Neural progenitor cell (in vitro differentiated cells): Measurements from ENCODE around the gene MRPL3. TPM values are rescaled to one million over a fixed set of nuclear protein-coding genes. Genes with fewer than 3 reads are reported as not detected.

Source experiments
- DNase-seq: peaks from one replicate; pipeline ENCODE4 v3.0.0-alpha.2; 2016; ENCODE audit warnings: low spot score
- H2AFZ ChIP-seq: fragments of 200-600 bp; sonication (generic); replicated peaks from 2 replicates; pipeline ENCODE4 v1.6.1; 2016; ENCODE audit warnings: antibody characterized with exemption
- H3F3A ChIP-seq: fragments of 200-600 bp; sonication (generic); 2 replicates; pipeline ENCODE4 v1.6.1; 2016; ENCODE audit warnings: antibody characterized with exemption, low read depth
- H3K27ac ChIP-seq: fragments of 200-600 bp; sonication (generic); 2 replicates; pipeline ENCODE4 v1.5.1; 2016; ENCODE audit warnings: mild to moderate bottlenecking
- H3K27me3 ChIP-seq: fragments of 200-600 bp; sonication (generic); 2 replicates; pipeline ENCODE4 v1.6.1; 2016; ENCODE audit warnings: mild to moderate bottlenecking, moderate library complexity
- H3K36me3 ChIP-seq: fragments of 200-600 bp; sonication (generic); 2 replicates; pipeline ENCODE4 v1.5.1; 2016
- H3K4me1 ChIP-seq: fragments of 200-600 bp; sonication (generic); 2 replicates; pipeline ENCODE4 v1.6.1; 2016; ENCODE audit warnings: mixed run types
- H3K4me2 ChIP-seq: fragments of 200-600 bp; sonication (generic); 2 replicates; pipeline ENCODE4 v1.6.1; 2016
- H3K4me3 ChIP-seq: fragments of 200-600 bp; sonication (generic); 2 replicates; pipeline ENCODE4 v1.5.1; 2016
- H3K79me2 ChIP-seq: fragments of 200-600 bp; sonication (generic); 2 replicates; pipeline ENCODE4 v1.6.1; 2016; ENCODE audit warnings: low read depth
- H3K9ac ChIP-seq: fragments of 200-600 bp; sonication (generic); 2 replicates; pipeline ENCODE4 v1.6.1; 2016
- H3K9me3 ChIP-seq: fragments of 200-600 bp; sonication (generic); 2 replicates; pipeline ENCODE4 v1.5.1; 2016; ENCODE audit warnings: low read depth
- H4K20me1 ChIP-seq: fragments of 200-600 bp; sonication (generic); 2 replicates; pipeline ENCODE4 v1.6.1; 2016; ENCODE audit warnings: low read depth
- H3K27ac Mint-ChIP-seq: 3 replicates; pipeline ENCODE4 v1.8.0; 2021; ENCODE audit warnings: mixed read lengths
- H3K27me3 Mint-ChIP-seq: 2 replicates; pipeline ENCODE4 v1.8.0; 2022; ENCODE audit warnings: low read depth, mild to moderate bottlenecking, inconsistent platforms, moderate library complexity, mixed read lengths; ENCODE audit not compliant: insufficient read depth
- H3K36me3 Mint-ChIP-seq: 3 replicates; pipeline ENCODE4 v1.8.0; 2021; ENCODE audit warnings: mixed read lengths
- H3K4me1 Mint-ChIP-seq: 3 replicates; pipeline ENCODE4 v1.8.0; 2021; ENCODE audit warnings: mixed read lengths
- H3K4me3 Mint-ChIP-seq: 3 replicates; pipeline ENCODE4 v1.8.0; 2021; ENCODE audit warnings: mild to moderate bottlenecking, moderate library complexity, mixed read lengths
- H3K9me3 Mint-ChIP-seq: 3 replicates; pipeline ENCODE4 v1.8.0; 2020; ENCODE audit warnings: mixed read lengths
- EZH2 ChIP-seq: fragments of 200-600 bp; sonication (generic); IDR thresholded peaks from 2 replicates; pipeline ENCODE4 v1.6.1; 2017; ENCODE audit warnings: antibody characterized with exemption, mild to moderate bottlenecking, moderate library complexity
- EZH2phosphoT487 ChIP-seq: fragments of 200-600 bp; sonication (generic); IDR thresholded peaks from 2 replicates; pipeline ENCODE4 v1.6.1; 2017; ENCODE audit warnings: antibody characterized with exemption
- total RNA-seq: library from RNA; depleted of rRNA; stranded (reverse); fragments of >200 nt; gene quantifications from 2 replicates; pipeline ENCODE4 v1.2.3, GENCODE V29; 2015; ENCODE audit warnings: low replicate concordance
- TF ChIP-seq, protein P1 (sequence below): fragments of 200-600 bp; sonication (generic); IDR thresholded peaks from 2 replicates; pipeline ENCODE4 v1.5.1; 2017; ENCODE audit warnings: antibody characterized with exemption, mild to moderate bottlenecking

MRPL3 gene
- total RNA-seq, 1 donor from 2014 or later = 202 TPM

DNA sequence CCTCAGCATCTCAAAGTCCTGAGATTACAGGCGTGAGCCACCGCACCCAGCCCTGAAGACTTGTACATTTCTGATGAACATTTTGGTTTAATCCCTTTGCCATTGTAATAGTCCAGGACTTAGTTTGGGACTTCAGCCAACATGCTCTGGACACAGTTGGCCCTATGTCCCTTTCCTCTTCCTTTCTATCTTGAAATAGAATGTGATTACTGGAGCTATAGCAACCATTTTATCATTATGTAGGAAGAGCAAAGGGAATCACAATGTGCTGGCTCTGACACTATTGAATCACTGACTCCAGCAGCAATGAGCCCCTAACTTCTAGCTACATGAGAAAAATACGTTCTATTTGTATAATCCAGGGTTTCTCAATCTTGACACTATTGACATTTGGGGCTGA is 34.8 kb upstream of the MRPL3 start:
- Histone ChIP-seq H3K27ac (no peak overlapping the region), H2AFZ (no peak overlapping the region), H3K27me3 (no peaks in the 10 kb centered on the region), H3K36me3 (no peaks in the 10 kb centered on the region), H3K79me2 (no peaks in the 10 kb centered on the region), H4K20me1 (no peaks in the 10 kb centered on the region), H3F3A (no peaks in the 10 kb centered on the region), H3K9me3 (no peaks in the 10 kb centered on the region), H3K4me3 (no peak overlapping the region), H3K4me1 (no peaks in the 10 kb centered on the region), H3K4me2 (no peak overlapping the region), H3K9ac (no peak overlapping the region)
- Mint-ChIP-seq H3K4me1 (peaks cover 25% of the 10 kb centered on the region), H3K9me3 (peaks cover 3% of the 10 kb centered on the region), H3K27ac (no peak overlapping the region), H3K36me3 (no peaks in the 10 kb centered on the region), H3K27me3 (no peaks in the 10 kb centered on the region), H3K4me3 (no peak overlapping the region)
- TF ChIP-seq EZH2phosphoT487 (no peak), EZH2 (no peak)
- TF ChIP-seq, protein P1, sequence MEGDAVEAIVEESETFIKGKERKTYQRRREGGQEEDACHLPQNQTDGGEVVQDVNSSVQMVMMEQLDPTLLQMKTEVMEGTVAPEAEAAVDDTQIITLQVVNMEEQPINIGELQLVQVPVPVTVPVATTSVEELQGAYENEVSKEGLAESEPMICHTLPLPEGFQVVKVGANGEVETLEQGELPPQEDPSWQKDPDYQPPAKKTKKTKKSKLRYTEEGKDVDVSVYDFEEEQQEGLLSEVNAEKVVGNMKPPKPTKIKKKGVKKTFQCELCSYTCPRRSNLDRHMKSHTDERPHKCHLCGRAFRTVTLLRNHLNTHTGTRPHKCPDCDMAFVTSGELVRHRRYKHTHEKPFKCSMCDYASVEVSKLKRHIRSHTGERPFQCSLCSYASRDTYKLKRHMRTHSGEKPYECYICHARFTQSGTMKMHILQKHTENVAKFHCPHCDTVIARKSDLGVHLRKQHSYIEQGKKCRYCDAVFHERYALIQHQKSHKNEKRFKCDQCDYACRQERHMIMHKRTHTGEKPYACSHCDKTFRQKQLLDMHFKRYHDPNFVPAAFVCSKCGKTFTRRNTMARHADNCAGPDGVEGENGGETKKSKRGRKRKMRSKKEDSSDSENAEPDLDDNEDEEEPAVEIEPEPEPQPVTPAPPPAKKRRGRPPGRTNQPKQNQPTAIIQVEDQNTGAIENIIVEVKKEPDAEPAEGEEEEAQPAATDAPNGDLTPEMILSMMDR = no peak
- DNase-seq = no peak

DNA sequence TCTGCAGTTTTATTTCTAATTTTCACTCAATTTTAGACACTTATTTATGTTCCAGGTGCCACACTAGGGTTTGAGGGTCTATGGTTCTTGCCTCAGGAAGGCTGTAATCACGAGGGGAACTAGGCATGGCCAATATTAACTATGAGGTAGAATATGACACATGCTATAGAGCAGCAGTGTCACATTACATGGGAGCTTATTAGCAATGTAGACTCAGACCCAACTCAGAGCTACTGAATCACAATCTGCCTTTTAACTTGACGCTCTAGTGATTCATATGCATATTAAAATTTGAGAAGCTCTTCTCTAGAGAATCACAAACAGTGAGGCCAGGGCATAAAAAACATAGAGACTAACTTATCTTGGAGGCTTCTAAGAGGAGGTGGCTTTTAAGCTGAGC is 32.8 kb upstream of the MRPL3 start:
- no peak overlapping the region for H3K4me2 ChIP-seq
- TF ChIP-seq EZH2phosphoT487 = no peak

DNA sequence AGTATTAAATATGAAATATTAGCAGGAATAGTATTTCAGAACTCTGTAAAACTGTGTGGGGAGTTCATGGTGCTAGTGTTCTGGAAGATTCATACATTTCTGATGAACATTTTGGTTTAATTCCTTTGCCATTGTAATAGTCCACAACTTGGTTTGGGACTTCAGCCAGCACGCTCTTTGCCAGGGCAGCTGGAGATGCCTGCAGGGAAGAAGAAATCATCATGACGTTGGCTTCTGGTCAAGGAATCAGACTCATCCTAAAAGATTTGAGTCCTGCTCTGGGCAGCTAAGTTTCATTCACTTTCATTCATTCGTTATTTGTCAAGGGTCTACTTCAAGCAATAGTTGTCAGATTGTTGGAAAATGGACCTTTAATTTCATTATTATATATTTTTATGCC is 32.4 kb upstream of the MRPL3 start:
- Histone ChIP-seq H3K79me2 (no peaks in the 10 kb centered on the region), H3K9me3 (no peaks in the 10 kb centered on the region), H3K4me3 (no peak overlapping the region), H4K20me1 (no peaks in the 10 kb centered on the region), H3K9ac (no peak overlapping the region), H3K27me3 (no peaks in the 10 kb centered on the region), H3K4me2 (no peak overlapping the region), H3K27ac (no peak overlapping the region), H3F3A (no peaks in the 10 kb centered on the region), H3K36me3 (no peaks in the 10 kb centered on the region), H3K4me1 (no peaks in the 10 kb centered on the region), H2AFZ (no peak overlapping the region)
- Mint-ChIP-seq H3K4me3 (no peak overlapping the region), H3K36me3 (no peaks in the 10 kb centered on the region), H3K27me3 (no peaks in the 10 kb centered on the region), H3K9me3 (peaks cover 4% of the 10 kb centered on the region), H3K4me1 (peaks cover 21% of the 10 kb centered on the region), H3K27ac (no peak overlapping the region)
- no peak for DNase-seq
- TF ChIP-seq EZH2 = no peak
- TF ChIP-seq, protein P1 = no peak
- TF ChIP-seq EZH2phosphoT487 = no peak

More for the DNA sequence above, 32.8 kb upstream of the MRPL3 start:
- H3K27me3 ChIP-seq = no peaks in the 10 kb centered on the region
- H3K27ac ChIP-seq = no peak overlapping the region
- no peaks in the 10 kb centered on the region for H3F3A ChIP-seq
- no peak overlapping the region for H3K9ac ChIP-seq
- H4K20me1 ChIP-seq = no peaks in the 10 kb centered on the region
- no peak overlapping the region for H2AFZ ChIP-seq
- no peak overlapping the region for H3K4me3 ChIP-seq
- H3K9me3 ChIP-seq = no peaks in the 10 kb centered on the region
- no peaks in the 10 kb centered on the region for H3K36me3 Mint-ChIP-seq
- no peak for DNase-seq
- H3K36me3 ChIP-seq = no peaks in the 10 kb centered on the region
- H3K27me3 Mint-ChIP-seq = no peaks in the 10 kb centered on the region
- H3K4me1 ChIP-seq = no peaks in the 10 kb centered on the region
- no peak overlapping the region for H3K4me3 Mint-ChIP-seq
- H3K27ac Mint-ChIP-seq = no peak overlapping the region
- H3K4me1 Mint-ChIP-seq = peaks cover 26% of the 10 kb centered on the region
- peaks cover 4% of the 10 kb centered on the region for H3K9me3 Mint-ChIP-seq
- no peaks in the 10 kb centered on the region for H3K79me2 ChIP-seq

DNA sequence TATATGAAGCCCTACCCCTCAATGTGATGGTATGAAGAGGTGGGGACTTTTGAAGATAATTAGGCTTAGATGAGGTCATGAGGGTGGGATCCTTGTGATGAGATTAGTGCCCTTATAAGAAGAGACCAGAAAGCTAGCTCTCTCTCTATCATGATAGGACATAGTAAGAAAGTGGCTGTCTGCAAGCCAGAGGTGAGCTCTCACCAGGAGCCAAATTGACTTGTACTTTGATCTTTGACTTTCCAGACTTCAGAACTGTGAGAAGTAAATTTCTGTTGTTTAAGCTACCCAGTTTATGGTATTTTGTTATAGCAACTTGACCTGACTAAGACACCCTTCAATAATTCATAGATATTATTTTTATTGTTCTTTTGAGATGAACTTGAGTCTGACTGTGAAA is 29.9 kb upstream of the MRPL3 start:
- H3F3A ChIP-seq = no peaks in the 10 kb centered on the region
- H3K9me3 ChIP-seq = no peaks in the 10 kb centered on the region
- Mint-ChIP-seq H3K27me3 (no peaks in the 10 kb centered on the region), H3K9me3 (peaks cover 2% of the 10 kb centered on the region), H3K27ac (no peak overlapping the region), H3K36me3 (no peaks in the 10 kb centered on the region), H3K4me1 (peaks cover 28% of the 10 kb centered on the region), H3K4me3 (no peak overlapping the region)
- no peaks in the 10 kb centered on the region for H3K4me1 ChIP-seq
- no peak overlapping the region for H3K4me3 ChIP-seq
- H4K20me1 ChIP-seq = no peaks in the 10 kb centered on the region
- no peaks in the 10 kb centered on the region for H3K79me2 ChIP-seq
- no peak for TF ChIP-seq EZH2
- TF ChIP-seq EZH2phosphoT487 = no peak
- TF ChIP-seq, protein P1 = no peak
- H3K36me3 ChIP-seq = no peaks in the 10 kb centered on the region
- H3K9ac ChIP-seq = no peak overlapping the region
- no peak overlapping the region for H2AFZ ChIP-seq
- no peak overlapping the region for H3K4me2 ChIP-seq
- H3K27ac ChIP-seq = no peak overlapping the region
- DNase-seq = no peak
- H3K27me3 ChIP-seq = no peaks in the 10 kb centered on the region
